HepG2 (cell line): ENCODE measurements around the gene RAPGEF2. TPM values are rescaled to one million over a fixed set of nuclear protein-coding genes. Genes with fewer than 3 reads are reported as not detected.

Source experiments
- DZIP1 ChIP-seq: sonication (generic); formaldehyde crosslinking; IDR thresholded peaks from 2 replicates; pipeline ENCODE4 v1.5.0; 2020; ENCODE audit warnings: mild to moderate bottlenecking, missing genetic modification reagents
- GLMP ChIP-seq: sonication (generic); formaldehyde crosslinking; IDR thresholded peaks from 2 replicates; pipeline ENCODE4 v1.9.0; 2021; ENCODE audit warnings: missing genetic modification reagents, mild to moderate bottlenecking, borderline replicate concordance
- HMG20B ChIP-seq: conservative IDR thresholded peaks from 2 replicates; pipeline ENCODE4 v1.6.1; 2016; ENCODE audit warnings: missing genetic modification reagents, missing compliant biosample characterization
- KAT8 ChIP-seq: IDR thresholded peaks from 2 replicates; pipeline ENCODE4 v1.6.1; 2016; ENCODE audit warnings: missing genetic modification reagents, missing compliant biosample characterization
- NBN ChIP-seq: fragments of 450-650 bp; conservative IDR thresholded peaks from 2 replicates; pipeline ENCODE4 v1.6.1; 2017
- NFIB ChIP-seq: sonication (generic); formaldehyde crosslinking; IDR thresholded peaks from 2 replicates; pipeline ENCODE4 v1.9.0; 2021; ENCODE audit warnings: missing genetic modification reagents, mild to moderate bottlenecking, borderline replicate concordance
- PHF8 ChIP-seq: sonication (generic); formaldehyde crosslinking; IDR thresholded peaks from 2 replicates; pipeline ENCODE4 v1.5.0; 2020; ENCODE audit warnings: missing genetic modification reagents
- PRMT3 ChIP-seq: sonication (generic); formaldehyde crosslinking; IDR thresholded peaks from 2 replicates; pipeline ENCODE4 v1.8.1; 2022; ENCODE audit warnings: low read depth, mild to moderate bottlenecking, moderate library complexity, missing genetic modification reagents, borderline replicate concordance
- RBAK ChIP-seq: sonication (generic); formaldehyde crosslinking; IDR thresholded peaks from 2 replicates; pipeline ENCODE4 v1.5.1; 2020; ENCODE audit warnings: mild to moderate bottlenecking, missing genetic modification reagents
- SRSF1 ChIP-seq: fragments of 200-400 bp; formaldehyde crosslinking; optimal IDR thresholded peaks from 2 replicates; pipeline ENCODE3; 2017; ENCODE audit warnings: mild to moderate bottlenecking, low read depth, low read length, moderate library complexity
- TEAD3 ChIP-seq: optimal IDR thresholded peaks from 2 replicates; pipeline ENCODE3; 2016; ENCODE audit warnings: borderline replicate concordance
- YEATS2 ChIP-seq: sonication (generic); formaldehyde crosslinking; IDR thresholded peaks from 2 replicates; pipeline ENCODE4 v1.4.0; 2020; ENCODE audit warnings: missing genetic modification reagents, borderline replicate concordance
- ZBTB38 ChIP-seq: sonication (generic); formaldehyde crosslinking; IDR thresholded peaks from 2 replicates; pipeline ENCODE4 v1.5.1; 2020; ENCODE audit warnings: mild to moderate bottlenecking, missing genetic modification reagents
- ZC3H4 ChIP-seq: sonication (generic); formaldehyde crosslinking; IDR thresholded peaks from 2 replicates; pipeline ENCODE4 v1.4.0; 2020; ENCODE audit warnings: missing genetic modification reagents, borderline replicate concordance
- ZFP62 ChIP-seq: sonication (generic); formaldehyde crosslinking; IDR thresholded peaks from 2 replicates; pipeline ENCODE4 v1.4.0; 2020; ENCODE audit warnings: missing genetic modification reagents
- ZNF12 ChIP-seq: sonication (generic); formaldehyde crosslinking; IDR thresholded peaks from 2 replicates; pipeline ENCODE4 v1.5.0; 2020; ENCODE audit warnings: missing genetic modification reagents
- ZNF354B ChIP-seq: sonication (generic); formaldehyde crosslinking; IDR thresholded peaks from 2 replicates; pipeline ENCODE4 v1.8.0; 2022; ENCODE audit warnings: mild to moderate bottlenecking, missing genetic modification reagents
- ZNF362 ChIP-seq: sonication (generic); formaldehyde crosslinking; IDR thresholded peaks from 2 replicates; pipeline ENCODE4 v1.4.0; 2020; ENCODE audit warnings: missing genetic modification reagents, mild to moderate bottlenecking, borderline replicate concordance
- ZNF589 ChIP-seq: sonication (generic); formaldehyde crosslinking; conservative IDR thresholded peaks from 2 replicates; pipeline ENCODE4 v1.8.0; 2022; ENCODE audit warnings: mild to moderate bottlenecking, moderate library complexity, missing genetic modification reagents
- ZNF777 ChIP-seq: sonication (generic); formaldehyde crosslinking; IDR thresholded peaks from 2 replicates; pipeline ENCODE4 v1.4.0; 2020; ENCODE audit warnings: missing genetic modification reagents
- ZNF839 ChIP-seq: sonication (generic); formaldehyde crosslinking; IDR thresholded peaks from 2 replicates; pipeline ENCODE4 v1.4.0; 2020; ENCODE audit warnings: missing genetic modification reagents, mild to moderate bottlenecking, borderline replicate concordance
- polyA plus RNA-seq, 8 experiments: library from polyadenylated mRNA; depleted of rRNA in 3 of 8; stranded (reverse) in 7 of 8; unstranded in 1 of 8; fragments of >200 nt; fragmentation: Illumina TruSeq in 4 of 8; extraction: Trizol in 4 of 8; gene quantifications; 2 replicates each; pipeline versions ENCODE4 v1.2.1 to v1.2.3, GENCODE V29; 2011 to 2016; ENCODE audit warnings: low read depth in 4 of 8, missing spikeins in 1 of 8, mixed read lengths in 1 of 8; ENCODE audit not compliant: insufficient read depth in 1 of 8
- total RNA-seq, 5 experiments: library from RNA; depleted of rRNA; stranded (reverse); fragments of >200 nt; fragmentation: Illumina TruSeq; extraction: Trizol; gene quantifications; 2 replicates each; pipeline ENCODE4 v1.2.3, GENCODE V29; 2016; ENCODE audit warnings: low read depth in 1 of 5
- TF ChIP-seq, protein P1 (sequence below): sonication (generic); formaldehyde crosslinking; IDR thresholded peaks from 2 replicates; pipeline ENCODE4 v1.8.0; 2022; ENCODE audit warnings: missing genetic modification reagents, mild to moderate bottlenecking, moderate library complexity, borderline replicate concordance
- TF ChIP-seq, protein P2 (sequence below): sonication (generic); formaldehyde crosslinking; IDR thresholded peaks from 2 replicates; pipeline ENCODE4 v1.5.0; 2020; ENCODE audit warnings: missing genetic modification reagents

Gene RAPGEF2
- total and polyA plus RNA-seq, 2 of the 13 experiments (the other 11 are each of a cell fraction or from before 2014, with no cell fraction given) = 19.2 to 23.0 TPM

DNA sequence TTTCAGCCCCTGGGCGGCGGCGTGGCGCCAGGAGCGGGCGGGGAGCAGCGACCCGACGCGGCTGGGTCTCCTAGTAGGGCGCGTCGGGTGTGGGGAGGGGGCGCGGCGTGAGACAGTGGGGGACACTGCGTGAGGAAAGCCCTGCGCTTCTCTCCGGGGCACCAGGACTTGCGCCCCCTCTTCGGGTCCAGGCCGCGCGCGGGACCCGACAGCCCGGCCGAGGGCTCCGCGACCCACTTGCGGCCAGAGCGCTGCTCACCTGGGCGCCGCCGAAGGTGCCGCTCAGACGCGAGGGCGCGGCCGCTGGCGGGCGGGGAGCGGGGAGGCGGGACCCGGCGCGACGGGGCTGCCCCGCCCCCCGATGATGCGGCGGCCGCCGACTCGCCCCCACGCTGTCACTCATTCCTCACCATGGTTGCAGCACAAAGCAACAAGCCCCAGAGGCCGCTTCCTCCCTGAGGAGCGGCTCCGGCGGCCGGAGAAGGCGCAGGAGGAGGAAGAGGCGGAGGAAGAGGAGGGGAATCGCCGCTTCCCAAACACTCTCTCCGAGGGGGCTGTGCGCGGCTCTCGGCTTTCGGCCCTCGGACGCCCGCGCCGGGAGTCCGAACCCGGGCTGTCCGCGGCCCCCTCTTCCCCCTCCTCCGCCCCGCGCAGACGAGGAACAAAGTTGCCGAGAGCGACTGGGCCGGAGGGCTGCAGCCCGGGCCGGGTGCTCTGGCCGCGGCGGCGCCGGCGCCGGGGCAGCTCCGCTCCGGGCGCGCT is at the start of gene RAPGEF2 (continued):
- TF ChIP-seq, protein P1, sequence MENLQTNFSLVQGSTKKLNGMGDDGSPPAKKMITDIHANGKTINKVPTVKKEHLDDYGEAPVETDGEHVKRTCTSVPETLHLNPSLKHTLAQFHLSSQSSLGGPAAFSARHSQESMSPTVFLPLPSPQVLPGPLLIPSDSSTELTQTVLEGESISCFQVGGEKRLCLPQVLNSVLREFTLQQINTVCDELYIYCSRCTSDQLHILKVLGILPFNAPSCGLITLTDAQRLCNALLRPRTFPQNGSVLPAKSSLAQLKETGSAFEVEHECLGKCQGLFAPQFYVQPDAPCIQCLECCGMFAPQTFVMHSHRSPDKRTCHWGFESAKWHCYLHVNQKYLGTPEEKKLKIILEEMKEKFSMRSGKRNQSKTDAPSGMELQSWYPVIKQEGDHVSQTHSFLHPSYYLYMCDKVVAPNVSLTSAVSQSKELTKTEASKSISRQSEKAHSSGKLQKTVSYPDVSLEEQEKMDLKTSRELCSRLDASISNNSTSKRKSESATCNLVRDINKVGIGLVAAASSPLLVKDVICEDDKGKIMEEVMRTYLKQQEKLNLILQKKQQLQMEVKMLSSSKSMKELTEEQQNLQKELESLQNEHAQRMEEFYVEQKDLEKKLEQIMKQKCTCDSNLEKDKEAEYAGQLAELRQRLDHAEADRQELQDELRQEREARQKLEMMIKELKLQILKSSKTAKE (CRISPR knock-in tag) = no peak
- TF ChIP-seq NBN (no peak), TEAD3 (no peak), PRMT3 (no peak), ZNF589 (CRISPR knock-in tag) (no peak), GLMP (CRISPR knock-in tag) (no peak), DZIP1 (no peak; the same call in 1 of the 2 replicates), NFIB (CRISPR knock-in tag) (no peak), RBAK (CRISPR knock-in tag) (no peak), KAT8 (CRISPR knock-in tag) (no peak), ZFP62 (no peak), ZNF777 (peak; percentile 91), PHF8 (peak; percentile 67), ZNF839 (CRISPR knock-in tag) (no peak), ZNF12 (no peak), ZNF362 (CRISPR knock-in tag) (no peak), ZNF354B (CRISPR knock-in tag) (no peak), HMG20B (CRISPR knock-in tag) (no peak), ZC3H4 (CRISPR knock-in tag) (no peak), ZBTB38 (CRISPR knock-in tag) (no peak), SRSF1 (no peak), YEATS2 (peak; percentile 42; the same call in 1 of the 2 replicates)
- TF ChIP-seq, protein P2, sequence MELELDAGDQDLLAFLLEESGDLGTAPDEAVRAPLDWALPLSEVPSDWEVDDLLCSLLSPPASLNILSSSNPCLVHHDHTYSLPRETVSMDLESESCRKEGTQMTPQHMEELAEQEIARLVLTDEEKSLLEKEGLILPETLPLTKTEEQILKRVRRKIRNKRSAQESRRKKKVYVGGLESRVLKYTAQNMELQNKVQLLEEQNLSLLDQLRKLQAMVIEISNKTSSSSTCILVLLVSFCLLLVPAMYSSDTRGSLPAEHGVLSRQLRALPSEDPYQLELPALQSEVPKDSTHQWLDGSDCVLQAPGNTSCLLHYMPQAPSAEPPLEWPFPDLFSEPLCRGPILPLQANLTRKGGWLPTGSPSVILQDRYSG = no peak
